ENCODE measurements around the gene A2M. TPM values are rescaled to one million over a fixed set of nuclear protein-coding genes. Genes with fewer than 3 reads are reported as not detected.

Gene A2M
- total and polyA plus RNA-seq, 2 of the 13 experiments (the other 11 are each of a cell fraction or from before 2014, with no cell fraction given) = 2,807 to 6,551 TPM

DNA sequence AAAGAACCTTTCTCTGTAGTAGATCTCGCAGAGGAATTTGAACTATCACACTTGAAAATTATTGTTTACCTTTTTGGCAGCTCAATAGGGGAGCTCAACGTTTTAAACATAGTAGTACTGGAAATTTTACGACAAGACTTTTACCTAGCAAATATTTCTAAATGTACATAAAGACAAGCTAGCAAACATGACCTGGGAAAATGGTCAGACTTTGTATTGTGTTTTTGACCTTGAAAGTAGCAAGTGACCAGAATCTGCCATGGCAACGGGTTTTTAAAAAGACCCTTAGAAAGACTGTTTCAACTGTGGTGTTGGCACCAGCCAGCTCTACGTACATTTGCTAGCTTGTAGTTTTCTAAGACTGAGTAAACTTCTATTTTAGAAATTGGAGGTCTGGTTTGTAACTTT lies 20.2 kb upstream of the A2M start (continued):
- TF ChIP-seq, protein P1, sequence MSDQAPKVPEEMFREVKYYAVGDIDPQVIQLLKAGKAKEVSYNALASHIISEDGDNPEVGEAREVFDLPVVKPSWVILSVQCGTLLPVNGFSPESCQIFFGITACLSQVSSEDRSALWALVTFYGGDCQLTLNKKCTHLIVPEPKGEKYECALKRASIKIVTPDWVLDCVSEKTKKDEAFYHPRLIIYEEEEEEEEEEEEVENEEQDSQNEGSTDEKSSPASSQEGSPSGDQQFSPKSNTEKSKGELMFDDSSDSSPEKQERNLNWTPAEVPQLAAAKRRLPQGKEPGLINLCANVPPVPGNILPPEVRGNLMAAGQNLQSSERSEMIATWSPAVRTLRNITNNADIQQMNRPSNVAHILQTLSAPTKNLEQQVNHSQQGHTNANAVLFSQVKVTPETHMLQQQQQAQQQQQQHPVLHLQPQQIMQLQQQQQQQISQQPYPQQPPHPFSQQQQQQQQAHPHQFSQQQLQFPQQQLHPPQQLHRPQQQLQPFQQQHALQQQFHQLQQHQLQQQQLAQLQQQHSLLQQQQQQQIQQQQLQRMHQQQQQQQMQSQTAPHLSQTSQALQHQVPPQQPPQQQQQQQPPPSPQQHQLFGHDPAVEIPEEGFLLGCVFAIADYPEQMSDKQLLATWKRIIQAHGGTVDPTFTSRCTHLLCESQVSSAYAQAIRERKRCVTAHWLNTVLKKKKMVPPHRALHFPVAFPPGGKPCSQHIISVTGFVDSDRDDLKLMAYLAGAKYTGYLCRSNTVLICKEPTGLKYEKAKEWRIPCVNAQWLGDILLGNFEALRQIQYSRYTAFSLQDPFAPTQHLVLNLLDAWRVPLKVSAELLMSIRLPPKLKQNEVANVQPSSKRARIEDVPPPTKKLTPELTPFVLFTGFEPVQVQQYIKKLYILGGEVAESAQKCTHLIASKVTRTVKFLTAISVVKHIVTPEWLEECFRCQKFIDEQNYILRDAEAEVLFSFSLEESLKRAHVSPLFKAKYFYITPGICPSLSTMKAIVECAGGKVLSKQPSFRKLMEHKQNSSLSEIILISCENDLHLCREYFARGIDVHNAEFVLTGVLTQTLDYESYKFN (CRISPR knock-in tag; conservative IDR thresholded peaks at IDR 0.05) = peak; percentile 98
- TF ChIP-seq, protein P2, sequence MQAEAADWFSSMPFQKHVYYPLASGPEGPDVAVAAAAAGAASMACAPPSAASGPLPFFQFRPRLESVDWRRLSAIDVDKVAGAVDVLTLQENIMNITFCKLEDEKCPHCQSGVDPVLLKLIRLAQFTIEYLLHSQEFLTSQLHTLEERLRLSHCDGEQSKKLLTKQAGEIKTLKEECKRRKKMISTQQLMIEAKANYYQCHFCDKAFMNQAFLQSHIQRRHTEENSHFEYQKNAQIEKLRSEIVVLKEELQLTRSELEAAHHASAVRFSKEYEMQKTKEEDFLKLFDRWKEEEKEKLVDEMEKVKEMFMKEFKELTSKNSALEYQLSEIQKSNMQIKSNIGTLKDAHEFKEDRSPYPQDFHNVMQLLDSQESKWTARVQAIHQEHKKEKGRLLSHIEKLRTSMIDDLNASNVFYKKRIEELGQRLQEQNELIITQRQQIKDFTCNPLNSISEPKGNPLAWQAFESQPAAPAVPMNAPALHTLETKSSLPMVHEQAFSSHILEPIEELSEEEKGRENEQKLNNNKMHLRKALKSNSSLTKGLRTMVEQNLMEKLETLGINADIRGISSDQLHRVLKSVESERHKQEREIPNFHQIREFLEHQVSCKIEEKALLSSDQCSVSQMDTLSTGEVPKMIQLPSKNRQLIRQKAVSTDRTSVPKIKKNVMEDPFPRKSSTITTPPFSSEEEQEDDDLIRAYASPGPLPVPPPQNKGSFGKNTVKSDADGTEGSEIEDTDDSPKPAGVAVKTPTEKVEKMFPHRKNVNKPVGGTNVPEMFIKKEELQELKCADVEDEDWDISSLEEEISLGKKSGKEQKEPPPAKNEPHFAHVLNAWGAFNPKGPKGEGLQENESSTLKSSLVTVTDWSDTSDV (CRISPR knock-in tag; IDR thresholded peaks at IDR 0.05) = no peak
- TF ChIP-seq ZNF282 (IDR thresholded peaks at IDR 0.05; ENCODE audit: partially characterized antibody) (no peak), RXRB (CRISPR knock-in tag; IDR thresholded peaks at IDR 0.05; ENCODE audit: borderline replicate concordance) (peak; percentile 96), HMGA1 (CRISPR knock-in tag; conservative IDR thresholded peaks at IDR 0.05) (no peak), ZNF660 (CRISPR knock-in tag; IDR thresholded peaks at IDR 0.05; ENCODE audit: borderline replicate concordance, low read depth) (no peak), NCOR1 (IDR thresholded peaks at IDR 0.05; ENCODE audit: borderline replicate concordance, low read length) (peak; percentile 95; the same call in 1 of the 2 replicates), ZNF224 (CRISPR knock-in tag; IDR thresholded peaks at IDR 0.05) (no peak), SOX13 (IDR thresholded peaks at IDR 0.05) (peak; percentile 52; the same call in 1 of the 2 replicates), SOX13 (CRISPR knock-in tag; conservative IDR thresholded peaks at IDR 0.05 in 1 of 2, IDR thresholded peaks at IDR 0.05 in 1 of 2) (peak in 1 of 2 experiments; percentile 94; a peak in 2 of 4 replicates)
- TF ChIP-seq, protein P3, sequence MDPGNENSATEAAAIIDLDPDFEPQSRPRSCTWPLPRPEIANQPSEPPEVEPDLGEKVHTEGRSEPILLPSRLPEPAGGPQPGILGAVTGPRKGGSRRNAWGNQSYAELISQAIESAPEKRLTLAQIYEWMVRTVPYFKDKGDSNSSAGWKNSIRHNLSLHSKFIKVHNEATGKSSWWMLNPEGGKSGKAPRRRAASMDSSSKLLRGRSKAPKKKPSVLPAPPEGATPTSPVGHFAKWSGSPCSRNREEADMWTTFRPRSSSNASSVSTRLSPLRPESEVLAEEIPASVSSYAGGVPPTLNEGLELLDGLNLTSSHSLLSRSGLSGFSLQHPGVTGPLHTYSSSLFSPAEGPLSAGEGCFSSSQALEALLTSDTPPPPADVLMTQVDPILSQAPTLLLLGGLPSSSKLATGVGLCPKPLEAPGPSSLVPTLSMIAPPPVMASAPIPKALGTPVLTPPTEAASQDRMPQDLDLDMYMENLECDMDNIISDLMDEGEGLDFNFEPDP (CRISPR knock-in tag; conservative IDR thresholded peaks at IDR 0.05) = no peak
- TF ChIP-seq, protein P4, sequence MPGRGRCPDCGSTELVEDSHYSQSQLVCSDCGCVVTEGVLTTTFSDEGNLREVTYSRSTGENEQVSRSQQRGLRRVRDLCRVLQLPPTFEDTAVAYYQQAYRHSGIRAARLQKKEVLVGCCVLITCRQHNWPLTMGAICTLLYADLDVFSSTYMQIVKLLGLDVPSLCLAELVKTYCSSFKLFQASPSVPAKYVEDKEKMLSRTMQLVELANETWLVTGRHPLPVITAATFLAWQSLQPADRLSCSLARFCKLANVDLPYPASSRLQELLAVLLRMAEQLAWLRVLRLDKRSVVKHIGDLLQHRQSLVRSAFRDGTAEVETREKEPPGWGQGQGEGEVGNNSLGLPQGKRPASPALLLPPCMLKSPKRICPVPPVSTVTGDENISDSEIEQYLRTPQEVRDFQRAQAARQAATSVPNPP (CRISPR knock-in tag; IDR thresholded peaks at IDR 0.05) = no peak
- TF ChIP-seq, protein P5, sequence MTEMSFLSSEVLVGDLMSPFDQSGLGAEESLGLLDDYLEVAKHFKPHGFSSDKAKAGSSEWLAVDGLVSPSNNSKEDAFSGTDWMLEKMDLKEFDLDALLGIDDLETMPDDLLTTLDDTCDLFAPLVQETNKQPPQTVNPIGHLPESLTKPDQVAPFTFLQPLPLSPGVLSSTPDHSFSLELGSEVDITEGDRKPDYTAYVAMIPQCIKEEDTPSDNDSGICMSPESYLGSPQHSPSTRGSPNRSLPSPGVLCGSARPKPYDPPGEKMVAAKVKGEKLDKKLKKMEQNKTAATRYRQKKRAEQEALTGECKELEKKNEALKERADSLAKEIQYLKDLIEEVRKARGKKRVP (CRISPR knock-in tag; IDR thresholded peaks at IDR 0.05) = 0 out of 4 replicates have a peak, but pooled peaks of 1 of the 2 experiments have one; percentile 45
- TF ChIP-seq, protein P6, sequence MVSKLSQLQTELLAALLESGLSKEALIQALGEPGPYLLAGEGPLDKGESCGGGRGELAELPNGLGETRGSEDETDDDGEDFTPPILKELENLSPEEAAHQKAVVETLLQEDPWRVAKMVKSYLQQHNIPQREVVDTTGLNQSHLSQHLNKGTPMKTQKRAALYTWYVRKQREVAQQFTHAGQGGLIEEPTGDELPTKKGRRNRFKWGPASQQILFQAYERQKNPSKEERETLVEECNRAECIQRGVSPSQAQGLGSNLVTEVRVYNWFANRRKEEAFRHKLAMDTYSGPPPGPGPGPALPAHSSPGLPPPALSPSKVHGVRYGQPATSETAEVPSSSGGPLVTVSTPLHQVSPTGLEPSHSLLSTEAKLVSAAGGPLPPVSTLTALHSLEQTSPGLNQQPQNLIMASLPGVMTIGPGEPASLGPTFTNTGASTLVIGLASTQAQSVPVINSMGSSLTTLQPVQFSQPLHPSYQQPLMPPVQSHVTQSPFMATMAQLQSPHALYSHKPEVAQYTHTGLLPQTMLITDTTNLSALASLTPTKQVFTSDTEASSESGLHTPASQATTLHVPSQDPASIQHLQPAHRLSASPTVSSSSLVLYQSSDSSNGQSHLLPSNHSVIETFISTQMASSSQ (IDR thresholded peaks at IDR 0.05; ENCODE audit: low read depth) = peak; percentile 78
- TF ChIP-seq, protein P6 (CRISPR knock-in tag; IDR thresholded peaks at IDR 0.05; ENCODE audit: borderline replicate concordance) = peak; percentile 82; the same call in 1 of the 2 replicates

Measured in HepG2 (cell line).